Activated naive CD4-positive, alpha-beta T cell treated with anti-CD3 and anti-CD28 coated beads, Interleukin-2, amount 10 ng/mL, durations not matched to agents 7 days and 5 days (primary cell): Measurements from ENCODE around the gene MOK.

Experiments used
- CTCF ChIA-PET: fragments of 350-600 bp; sonication (Branson Sonifier 250); formaldehyde crosslinking; loops from one replicate; lab custom pipeline; 2021; ENCODE audit warnings: antibody characterized with exemption; lab: Charles Lee
- DNase-seq: peaks from one replicate; pipeline ENCODE4 v3.0.0-alpha.2; 2020
- H3K27ac Mint-ChIP-seq: one replicate; pipeline ENCODE4 v1.8.0; 2021; ENCODE audit warnings: mild to moderate bottlenecking, moderate library complexity, mixed read lengths
- H3K27me3 Mint-ChIP-seq: one replicate; pipeline ENCODE4 v1.8.0; 2021; ENCODE audit warnings: mild to moderate bottlenecking, mixed read lengths
- H3K36me3 Mint-ChIP-seq: one replicate; pipeline ENCODE4 v1.8.0; 2021; ENCODE audit warnings: mixed read lengths
- H3K4me1 Mint-ChIP-seq: one replicate; pipeline ENCODE4 v1.8.0; 2021; ENCODE audit warnings: mixed read lengths
- H3K4me3 Mint-ChIP-seq: one replicate; pipeline ENCODE4 v1.8.0; 2021; ENCODE audit warnings: mild to moderate bottlenecking, moderate library complexity, mixed read lengths
- H3K9me3 Mint-ChIP-seq: one replicate; pipeline ENCODE4 v1.8.0; 2021; ENCODE audit warnings: mixed read lengths

Gene MOK

GRCh38 chr14:102212356-102212755 lies 92.6 kb downstream of the MOK start:
- CTCF ChIA-PET = no interaction called here
- Mint-ChIP-seq H3K36me3 (peaks cover 11% of the 10 kb centered on the region), H3K9me3 (no peaks in the 10 kb centered on the region), H3K27ac (no peak overlapping the region), H3K4me1 (no peaks in the 10 kb centered on the region), H3K4me3 (no peak overlapping the region), H3K27me3 (no peaks in the 10 kb centered on the region)
- no peak for DNase-seq

GRCh38 chr14:102211240-102211639 lies 93.7 kb downstream of the MOK start:
- no peak for DNase-seq
- CTCF ChIA-PET = no interaction called here
- Mint-ChIP-seq H3K4me3 (no peak overlapping the region), H3K27ac (no peak overlapping the region), H3K4me1 (no peaks in the 10 kb centered on the region), H3K36me3 (peaks cover 13% of the 10 kb centered on the region), H3K9me3 (no peaks in the 10 kb centered on the region), H3K27me3 (no peaks in the 10 kb centered on the region)

- H3K4me1 Mint-ChIP-seq = peaks cover under 1% of the 10 kb centered on the region
- no peak overlapping the region for H3K27ac Mint-ChIP-seq
- H3K36me3 Mint-ChIP-seq = peaks cover 16% of the 10 kb centered on the region
- no peaks in the 10 kb centered on the region for H3K27me3 Mint-ChIP-seq
- no peak overlapping the region for H3K4me3 Mint-ChIP-seq
- no peak for DNase-seq
- CTCF ChIA-PET = no interaction called here
- H3K9me3 Mint-ChIP-seq = no peaks in the 10 kb centered on the region
Measured at GRCh38 chr14:102210421-102211042, 94.4 kb downstream of the MOK start.

DNA sequence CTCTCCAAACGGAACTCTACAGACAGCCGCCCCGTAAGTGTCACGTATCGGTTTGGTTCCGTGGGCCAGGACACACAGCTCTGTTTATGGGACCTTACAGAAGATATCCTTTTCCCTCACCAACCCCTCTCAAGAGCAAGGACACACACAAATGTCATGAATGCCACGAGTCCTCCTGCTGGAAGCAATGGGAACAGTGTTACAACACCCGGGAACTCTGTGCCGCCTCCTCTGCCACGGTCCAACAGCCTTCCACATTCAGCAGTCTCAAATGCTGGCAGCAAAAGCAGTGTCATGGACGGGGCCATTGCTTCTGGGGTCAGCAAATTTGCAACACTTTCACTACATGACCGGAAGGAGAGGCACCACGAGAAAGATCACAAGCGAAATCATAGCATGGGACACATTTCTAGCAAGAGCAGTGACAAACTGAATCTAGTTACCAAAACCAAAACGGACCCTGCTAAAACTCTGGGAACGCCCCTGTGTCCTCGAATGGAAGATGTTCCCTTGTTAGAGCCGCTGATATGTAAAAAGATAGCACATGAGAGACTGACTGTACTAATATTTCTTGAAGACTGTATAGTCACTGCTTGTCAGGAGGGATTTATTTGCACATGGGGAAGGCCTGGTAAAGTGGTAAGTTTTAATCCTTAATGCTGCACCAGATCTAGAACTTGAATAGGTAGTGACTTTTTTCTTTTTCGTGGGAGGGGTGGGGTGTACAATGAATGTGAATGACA lies 95.6 kb downstream of the MOK start:
- no peak for DNase-seq
- H3K27me3 Mint-ChIP-seq = no peaks in the 10 kb centered on the region
- H3K9me3 Mint-ChIP-seq = no peaks in the 10 kb centered on the region
- H3K36me3 Mint-ChIP-seq = peaks cover 22% of the 10 kb centered on the region
- peaks cover 3% of the 10 kb centered on the region for H3K4me1 Mint-ChIP-seq
- H3K27ac Mint-ChIP-seq = no peak overlapping the region
- H3K4me3 Mint-ChIP-seq = no peak overlapping the region
- CTCF ChIA-PET = no interaction called here

- Mint-ChIP-seq H3K4me1 (peaks cover 3% of the 10 kb centered on the region), H3K36me3 (peaks cover 26% of the 10 kb centered on the region), H3K4me3 (no peak overlapping the region), H3K27ac (no peak overlapping the region), H3K9me3 (no peaks in the 10 kb centered on the region), H3K27me3 (no peaks in the 10 kb centered on the region)
- no peak for DNase-seq
- CTCF ChIA-PET = no interaction called here
Measured at GRCh38 chr14:102208741-102209140, 96.2 kb downstream of the MOK start.

- no peaks in the 10 kb centered on the region for H3K9me3 Mint-ChIP-seq
- H3K27me3 Mint-ChIP-seq = no peaks in the 10 kb centered on the region
- no peak overlapping the region for H3K27ac Mint-ChIP-seq
- no peak for DNase-seq
- peaks cover 4% of the 10 kb centered on the region for H3K4me1 Mint-ChIP-seq
- CTCF ChIA-PET = no interaction called here
- no peak overlapping the region for H3K4me3 Mint-ChIP-seq
- H3K36me3 Mint-ChIP-seq = peaks cover 27% of the 10 kb centered on the region
Measured at GRCh38 chr14:102207831-102208365, 97.1 kb downstream of the MOK start.

GRCh38 chr14:102206918-102207317 lies 98.0 kb downstream of the MOK start:
- H3K4me3 Mint-ChIP-seq = no peak overlapping the region
- no peaks in the 10 kb centered on the region for H3K9me3 Mint-ChIP-seq
- H3K27ac Mint-ChIP-seq = no peak overlapping the region
- peaks cover 8% of the 10 kb centered on the region for H3K4me1 Mint-ChIP-seq
- peaks cover 30% of the 10 kb centered on the region for H3K36me3 Mint-ChIP-seq
- CTCF ChIA-PET = no interaction called here
- DNase-seq = no peak
- H3K27me3 Mint-ChIP-seq = no peaks in the 10 kb centered on the region

- Mint-ChIP-seq H3K9me3 (no peaks in the 10 kb centered on the region), H3K27me3 (no peaks in the 10 kb centered on the region), H3K4me1 (peaks cover 21% of the 10 kb centered on the region), H3K36me3 (peaks cover 30% of the 10 kb centered on the region), H3K4me3 (no peak overlapping the region), H3K27ac (no peak overlapping the region)
- CTCF ChIA-PET = no interaction called here
- no peak for DNase-seq
Measured at GRCh38 chr14:102205560-102205959, 99.4 kb downstream of the MOK start.

- Mint-ChIP-seq H3K27me3 (no peaks in the 10 kb centered on the region), H3K4me1 (peaks cover 41% of the 10 kb centered on the region), H3K4me3 (no peak overlapping the region), H3K9me3 (no peaks in the 10 kb centered on the region), H3K27ac (no peak overlapping the region), H3K36me3 (peaks cover 35% of the 10 kb centered on the region)
- no peak for DNase-seq
- CTCF ChIA-PET = no interaction called here
Measured at GRCh38 chr14:102203382-102203781, 101.6 kb downstream of the MOK start.

- no peak for DNase-seq
- Mint-ChIP-seq H3K36me3 (peaks cover 36% of the 10 kb centered on the region), H3K4me1 (peaks cover 42% of the 10 kb centered on the region), H3K27me3 (no peaks in the 10 kb centered on the region), H3K27ac (no peak overlapping the region), H3K4me3 (no peak overlapping the region), H3K9me3 (no peaks in the 10 kb centered on the region)
- CTCF ChIA-PET = no interaction called here
Measured at GRCh38 chr14:102202944-102203343, 102.0 kb downstream of the MOK start.

DNA sequence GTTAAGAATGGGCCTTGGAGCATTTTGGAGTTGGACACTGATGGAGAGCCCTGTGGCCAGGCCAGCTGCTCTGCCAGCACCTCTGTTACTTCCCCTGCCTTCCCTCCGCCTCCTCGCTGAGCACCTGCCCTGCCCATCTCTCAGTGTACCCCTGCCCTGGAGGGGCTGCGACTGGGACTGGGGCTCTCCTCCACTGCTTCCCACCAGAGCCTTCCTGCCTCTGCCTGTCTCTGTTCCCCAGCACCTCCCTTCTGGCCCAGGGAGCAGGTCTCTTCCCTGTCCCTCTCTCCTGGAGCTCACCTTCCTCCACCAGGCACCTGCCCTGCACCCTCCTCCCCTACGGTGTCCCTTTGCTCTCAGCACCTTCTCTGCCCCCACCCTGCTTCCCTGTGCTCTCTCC lies 103.2 kb downstream of the MOK start:
- peak overlapping the region; percentile 71 for H3K27ac Mint-ChIP-seq
- peaks cover 47% of the 10 kb centered on the region for H3K36me3 Mint-ChIP-seq
- no peak overlapping the region for H3K4me3 Mint-ChIP-seq
- CTCF ChIA-PET = no interaction called here
- peaks cover 50% of the 10 kb centered on the region for H3K4me1 Mint-ChIP-seq
- H3K9me3 Mint-ChIP-seq = no peaks in the 10 kb centered on the region
- no peak for DNase-seq
- no peaks in the 10 kb centered on the region for H3K27me3 Mint-ChIP-seq

DNA sequence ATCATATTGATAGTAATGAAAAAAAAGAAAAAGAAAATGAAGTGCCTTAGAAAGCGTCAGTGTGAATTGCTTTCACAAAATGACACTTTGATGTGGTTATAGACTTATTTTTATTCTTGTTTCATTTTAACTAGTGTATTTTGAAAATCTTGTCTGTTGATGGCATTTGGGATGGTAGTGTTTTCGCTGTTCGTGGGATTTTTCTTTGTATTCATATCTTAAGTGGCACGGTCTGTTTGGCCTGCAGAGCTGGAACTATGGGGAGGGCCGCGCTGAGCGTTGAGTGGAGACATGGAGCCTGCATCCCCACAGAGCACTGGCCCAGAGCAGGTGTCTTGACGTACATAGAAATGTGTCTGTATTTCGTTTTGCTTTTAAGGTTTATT lies 103.6 kb downstream of the MOK start:
- H3K9me3 Mint-ChIP-seq = no peaks in the 10 kb centered on the region
- peaks cover 48% of the 10 kb centered on the region for H3K36me3 Mint-ChIP-seq
- CTCF ChIA-PET = no interaction called here
- no peak overlapping the region for H3K4me3 Mint-ChIP-seq
- no peak for DNase-seq
- peaks cover 53% of the 10 kb centered on the region for H3K4me1 Mint-ChIP-seq
- no peaks in the 10 kb centered on the region for H3K27me3 Mint-ChIP-seq
- peak overlapping the region; percentile 71 for H3K27ac Mint-ChIP-seq

DNA sequence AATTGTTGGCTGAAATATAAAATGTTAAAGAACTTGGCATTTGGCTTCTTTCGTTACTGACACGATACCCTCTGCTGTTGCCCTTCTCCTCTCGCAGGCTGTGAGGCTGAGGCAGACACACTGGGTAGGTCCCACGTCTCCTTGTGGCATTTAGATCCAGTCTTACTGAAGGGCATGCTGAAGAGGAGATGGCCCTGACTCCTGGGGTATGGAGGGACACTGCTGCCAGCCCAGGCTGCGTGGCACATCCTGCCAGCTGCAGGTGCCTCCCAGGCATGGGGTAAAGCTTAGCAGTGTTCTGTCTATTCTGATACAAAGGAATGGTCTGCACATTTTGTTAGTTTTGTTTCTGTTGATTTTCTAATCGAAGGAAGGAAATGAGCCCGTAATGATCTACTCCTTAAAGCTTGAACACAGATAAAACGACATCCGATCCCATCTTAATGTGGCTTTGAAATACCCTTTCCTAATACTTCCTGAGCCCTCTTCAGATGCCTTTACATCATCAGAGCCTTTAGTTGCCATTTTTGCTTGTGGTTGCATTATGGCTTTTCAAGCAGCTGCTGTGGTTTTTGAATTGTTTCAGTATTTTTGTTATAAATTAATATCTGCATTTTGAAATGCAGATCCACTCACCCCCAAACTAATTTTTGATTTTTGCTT lies 104.1 kb downstream of the MOK start:
- H3K27ac Mint-ChIP-seq = peak overlapping the region; percentile 71
- no peak overlapping the region for H3K4me3 Mint-ChIP-seq
- DNase-seq = peak; percentile 31
- peaks cover 55% of the 10 kb centered on the region for H3K4me1 Mint-ChIP-seq
- CTCF ChIA-PET = no interaction called here
- H3K36me3 Mint-ChIP-seq = peaks cover 50% of the 10 kb centered on the region
- no peaks in the 10 kb centered on the region for H3K9me3 Mint-ChIP-seq
- no peaks in the 10 kb centered on the region for H3K27me3 Mint-ChIP-seq

DNA sequence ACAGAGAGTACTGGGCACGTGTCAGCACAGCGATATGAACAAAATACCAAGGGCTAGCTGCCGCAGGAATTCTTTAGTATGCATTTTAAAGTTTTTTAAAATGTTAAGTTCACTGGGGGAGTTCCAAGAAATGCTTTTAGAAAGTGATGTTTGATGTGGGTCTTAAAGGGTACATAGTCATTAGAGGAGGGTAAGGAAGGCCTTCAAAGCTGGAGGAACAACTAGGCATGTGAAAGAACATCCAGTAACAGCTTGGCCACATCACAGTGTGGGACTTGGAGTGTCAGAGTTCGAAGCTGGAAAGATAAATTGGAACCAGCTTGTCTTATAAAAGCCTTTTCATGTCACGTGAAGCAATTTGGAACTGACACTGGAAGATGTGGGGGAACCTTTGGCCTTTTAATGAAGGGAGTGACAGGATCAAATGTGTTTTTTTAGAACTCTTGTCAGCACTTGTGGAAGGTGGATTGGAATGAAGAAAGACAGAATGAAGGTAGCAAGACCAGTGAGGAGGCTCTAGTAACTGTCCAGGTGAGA lies 107.6 kb downstream of the MOK start:
- H3K9me3 Mint-ChIP-seq = no peaks in the 10 kb centered on the region
- DNase-seq = no peak
- CTCF ChIA-PET = no interaction called here
- H3K27me3 Mint-ChIP-seq = no peaks in the 10 kb centered on the region
- peaks cover 52% of the 10 kb centered on the region for H3K4me1 Mint-ChIP-seq
- H3K27ac Mint-ChIP-seq = no peak overlapping the region
- H3K4me3 Mint-ChIP-seq = no peak overlapping the region
- H3K36me3 Mint-ChIP-seq = peaks cover 41% of the 10 kb centered on the region
